IPS-NIHi11 (cell line): ENCODE results near the gene SLC39A12.
A peak's percentile ranks its signal among the peaks of the same experiment; 100 is the strongest.

Source experiments
- DNase-seq: peaks from one replicate; pipeline ENCODE4 v3.0.0; 2012; ENCODE audit warnings: mixed read lengths, low spot score

The SLC39A12 gene

DNA sequence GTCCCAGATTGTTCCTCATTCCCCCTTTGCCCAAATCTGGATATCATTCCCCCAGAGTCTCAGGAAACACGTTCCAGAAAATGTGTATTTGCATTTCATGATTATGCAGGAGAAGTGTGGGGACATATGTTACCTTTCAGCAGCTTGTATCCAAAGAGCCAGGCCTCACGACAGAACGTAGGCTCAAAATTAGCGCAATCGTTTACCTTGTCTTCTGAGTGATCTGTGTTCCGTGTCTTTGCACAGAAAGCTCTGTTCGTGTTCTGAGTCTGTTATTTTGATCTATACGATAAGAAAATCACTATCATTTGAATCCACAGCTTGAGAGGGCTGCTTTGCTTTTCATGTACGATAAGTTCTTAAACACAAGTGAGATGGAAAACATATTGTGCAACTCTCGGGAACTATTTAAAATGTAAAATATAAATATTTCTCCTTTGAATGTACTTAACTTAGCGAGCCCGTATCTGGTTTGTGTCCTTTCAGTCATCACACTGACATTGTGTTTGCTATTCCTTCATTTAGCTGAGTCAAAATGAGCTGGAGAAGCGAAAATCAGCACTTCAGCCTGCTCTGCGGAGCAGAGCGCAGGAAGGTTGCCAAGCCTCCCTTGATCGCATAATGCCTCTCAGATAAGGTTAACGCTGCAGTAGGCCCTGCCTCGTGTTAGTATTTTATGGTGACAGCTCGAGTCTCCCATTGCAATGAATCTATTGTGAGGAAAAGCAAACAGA is 108.3 kb downstream of the SLC39A12 start:
- DNase-seq: peak; percentile 10

DNA sequence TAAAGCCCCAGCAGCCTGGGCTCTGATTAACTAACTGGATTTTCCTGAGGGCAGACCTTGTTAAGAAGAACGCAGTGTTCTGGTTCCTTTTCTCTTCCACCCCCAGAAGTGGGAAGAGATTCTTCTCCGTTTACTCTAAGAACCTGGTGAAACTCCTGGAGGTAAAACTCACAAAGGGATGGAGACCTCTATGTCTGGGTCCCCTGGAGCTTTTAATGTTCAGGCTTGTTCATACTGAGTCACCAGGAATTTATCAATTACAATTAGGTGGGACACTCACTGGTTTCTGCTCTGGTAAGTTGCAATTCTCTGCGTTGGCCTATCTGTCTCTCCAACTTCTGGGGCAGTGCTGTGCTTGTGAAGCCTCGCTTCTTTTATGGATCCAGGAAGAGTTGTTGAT is 115.2 kb downstream of the SLC39A12 start:
- no peak for DNase-seq

DNA sequence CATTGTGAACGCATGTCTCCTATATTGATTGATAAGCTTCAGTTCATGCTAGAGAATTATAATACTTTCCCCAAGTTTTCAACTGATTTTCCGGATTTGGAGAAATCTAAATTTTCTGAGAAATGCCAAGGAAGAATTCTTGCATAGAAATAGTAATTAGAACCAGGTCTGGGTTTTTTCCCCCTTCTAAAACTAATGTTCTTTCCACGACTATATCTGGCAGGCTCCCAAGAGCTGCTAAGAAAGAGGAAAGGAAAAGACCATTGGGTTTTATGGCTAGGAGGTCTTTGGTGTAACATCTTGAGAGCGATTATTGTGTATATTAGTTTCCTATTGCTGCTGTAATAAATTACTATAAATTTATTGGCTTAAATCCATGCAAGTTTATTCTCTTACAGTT is 116.7 kb downstream of the SLC39A12 start:
- DNase-seq: no peak

DNA sequence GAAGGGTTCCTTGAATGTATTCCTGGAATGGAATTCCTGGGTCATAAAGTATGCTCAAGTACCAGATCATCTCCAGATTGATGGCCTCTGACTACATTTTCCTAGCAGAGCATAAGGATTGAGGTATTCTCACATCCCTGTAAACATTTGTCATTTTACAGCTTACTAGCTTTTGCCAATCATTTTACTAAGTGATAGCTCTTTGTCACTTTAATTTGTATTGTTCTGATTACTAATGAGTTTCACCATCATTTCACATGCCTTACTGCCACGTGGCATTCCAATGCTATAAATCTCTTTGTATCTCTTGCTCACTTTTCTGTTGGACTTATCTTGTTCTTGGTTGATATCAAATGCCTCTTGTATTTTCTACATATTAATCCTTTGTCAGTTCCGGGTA is 119.9 kb downstream of the SLC39A12 start:
- DNase-seq: no peak

DNA sequence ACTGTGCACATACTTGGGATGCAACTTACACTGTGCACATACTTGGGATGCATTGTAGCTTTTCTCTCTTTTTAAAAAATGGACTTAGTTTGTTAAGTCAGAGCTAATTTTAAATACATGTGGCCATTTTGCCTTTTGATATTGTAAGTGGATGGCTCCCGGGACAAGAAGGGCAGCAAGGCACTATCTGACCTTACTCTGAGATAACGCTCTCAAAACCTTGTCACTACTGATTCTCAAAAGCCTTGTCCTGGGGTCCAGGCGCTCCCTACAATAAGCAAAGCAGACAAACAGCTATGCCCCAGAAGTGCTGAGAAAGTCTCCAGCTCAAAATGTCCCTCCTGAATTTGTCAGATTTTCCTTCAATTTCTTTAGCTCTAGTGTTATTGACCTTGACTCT is 121.6 kb downstream of the SLC39A12 start:
- DNase-seq: no peak

DNA sequence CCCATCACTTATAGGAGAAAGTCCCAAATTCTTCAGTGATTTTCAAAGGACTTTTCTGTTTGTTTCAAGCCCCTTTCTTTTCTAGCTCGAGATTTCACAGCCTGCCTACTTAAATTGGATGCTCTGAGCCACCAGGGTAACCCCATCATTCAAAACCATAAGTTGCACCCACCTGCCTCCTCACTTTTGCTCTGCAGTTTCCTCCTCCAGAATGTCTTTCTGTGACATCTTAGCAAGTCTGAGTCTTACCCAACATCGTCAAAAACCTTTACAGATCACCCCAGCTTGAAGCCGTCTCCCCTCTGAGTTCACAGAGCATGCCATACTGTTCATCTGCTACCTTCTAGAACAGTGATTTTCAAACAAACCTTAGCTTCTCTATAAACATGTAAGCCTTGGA is 124.2 kb downstream of the SLC39A12 start:
- no peak for DNase-seq

DNA sequence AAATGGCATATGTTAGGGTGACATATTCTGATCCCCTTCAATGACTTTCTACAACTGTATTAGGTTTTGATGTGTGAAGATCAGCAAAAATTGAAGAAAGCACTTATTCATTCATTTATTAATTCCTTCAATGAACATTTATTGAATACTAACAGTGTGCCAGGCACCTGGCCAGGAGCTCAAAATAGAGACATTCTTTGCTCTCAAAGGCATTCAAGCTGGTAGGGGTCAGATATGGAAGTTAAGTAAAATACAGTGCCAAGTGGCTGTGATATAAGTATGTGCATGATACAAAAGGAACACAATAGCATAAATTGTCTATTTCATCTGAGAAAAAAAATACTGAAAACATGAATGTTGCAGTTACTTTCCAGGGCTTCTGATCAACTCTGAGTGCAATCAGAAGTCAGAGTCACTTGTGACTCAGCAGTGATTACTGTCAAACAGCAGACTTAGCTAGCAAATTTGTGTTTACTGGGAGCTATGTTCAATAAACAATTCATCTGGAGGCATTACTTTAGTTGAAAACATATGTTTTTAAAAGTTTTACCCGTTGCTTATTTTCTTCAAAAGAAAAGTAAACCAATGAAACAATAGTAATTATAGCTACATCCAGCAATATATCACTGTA is 128.1 kb downstream of the SLC39A12 start:
- DNase-seq: no peak

DNA sequence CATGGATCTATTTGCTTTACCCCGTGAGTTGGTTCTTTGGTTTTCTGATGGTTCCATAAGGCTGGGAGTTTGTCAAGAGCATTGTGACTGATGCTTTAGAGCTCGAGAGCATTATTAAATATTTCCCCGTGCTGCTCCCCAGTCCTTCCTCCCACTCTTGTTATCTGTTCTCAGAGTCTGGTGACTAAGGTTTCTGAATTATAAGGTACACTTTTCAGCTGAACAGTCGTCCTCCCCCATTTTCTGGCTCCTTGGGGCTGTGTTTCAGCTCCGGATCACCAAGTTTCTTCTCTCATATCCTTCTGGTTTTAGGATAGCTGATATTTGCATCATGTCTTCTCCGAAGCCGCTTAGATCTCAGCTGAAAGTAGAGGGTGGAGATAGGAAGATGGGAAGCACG is 130.7 kb downstream of the SLC39A12 start:
- no peak for DNase-seq

DNA sequence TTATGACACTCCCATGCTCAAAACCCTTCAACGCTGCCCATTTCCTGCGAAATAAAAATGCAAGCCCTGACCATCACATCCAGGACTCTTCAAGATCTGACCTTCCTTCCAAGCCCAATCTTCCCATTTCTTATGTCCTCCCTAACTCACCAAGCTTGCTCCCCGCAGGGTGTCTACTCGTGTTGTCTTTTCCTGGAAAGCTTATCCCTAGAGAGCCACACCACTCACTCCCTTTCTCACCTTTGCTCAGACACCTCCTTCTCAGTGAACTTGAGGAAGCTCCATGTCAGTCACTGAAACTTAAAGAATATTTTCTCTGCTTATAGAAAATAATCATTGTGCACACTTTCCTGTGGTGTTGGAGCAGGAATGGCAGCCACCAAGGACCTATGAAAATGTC is 134.1 kb downstream of the SLC39A12 start:
- no peak for DNase-seq

DNA sequence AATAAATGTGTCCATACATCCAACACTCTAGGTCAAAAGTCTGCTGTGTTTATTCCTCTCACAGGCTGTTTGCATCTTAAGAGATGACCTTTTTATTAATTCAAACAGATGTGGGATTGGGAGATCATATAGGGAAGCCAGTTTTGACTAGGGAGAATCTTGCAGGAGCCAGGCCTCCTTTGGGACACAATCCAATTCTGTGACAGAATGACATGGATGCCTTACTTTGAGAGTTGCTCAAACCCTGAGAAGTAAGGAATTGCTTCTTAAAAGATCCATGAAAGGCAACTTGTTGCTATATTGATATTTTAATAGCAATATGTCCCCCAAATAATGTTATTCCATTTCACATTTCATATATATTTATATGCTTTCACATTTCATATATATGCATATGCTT is 135.0 kb downstream of the SLC39A12 start:
- no peak for DNase-seq

DNA sequence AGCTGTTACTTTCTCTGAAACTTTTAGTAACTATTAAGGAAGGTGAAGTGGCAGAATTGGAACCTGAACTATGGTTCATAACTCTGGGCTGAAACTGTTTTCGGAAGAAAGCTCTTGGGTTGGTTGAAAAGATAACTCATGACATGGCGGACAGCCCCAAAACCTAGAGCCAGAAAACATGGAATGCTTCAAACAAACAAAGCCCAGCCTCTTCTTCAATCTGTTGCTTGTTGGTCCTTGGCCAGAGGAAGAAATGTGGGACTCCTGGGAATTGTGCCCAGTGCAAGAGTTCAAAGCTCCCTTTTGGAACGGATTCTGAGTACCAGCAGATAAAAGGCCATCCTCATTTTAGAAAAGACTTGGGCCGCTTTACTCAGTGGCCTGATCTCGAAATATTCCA is 135.6 kb downstream of the SLC39A12 start:
- DNase-seq: no peak
